Lung (tissue), 12 donors: Measurements from ENCODE around the gene CFAP74. TPM values are rescaled to one million over a fixed set of nuclear protein-coding genes. Genes with fewer than 3 reads are reported as not detected.

Experiments
- ATAC-seq: fragments of 200-7000 bp; cut with Tn5 transposase; one replicate; pipeline ENCODE4 v1.9.1; 2020; ENCODE audit warnings: moderate number of reproducible peaks; ENCODE audit not compliant: insufficient read depth, low FRiP score
- DNase-seq, 3 donors: peaks; one replicate each; pipeline ENCODE4 v3.0.0-alpha.2; 2013 to 2017
- H3K27ac ChIP-seq, 2 donors: one replicate each; pipeline ENCODE4 v1.5.1; 2013; ENCODE audit warnings: mild to moderate bottlenecking in 2 of 2, moderate library complexity in 2 of 2, control low read depth in 1 of 2, inconsistent platforms in 1 of 2, low read depth in 1 of 2, low read length in 1 of 2
- H3K27me3 ChIP-seq, 3 donors: one replicate each; pipeline ENCODE4 v1.5.1; 2013; ENCODE audit warnings: low read length in 2 of 3; ENCODE audit not compliant: control insufficient read depth in 3 of 3, insufficient read depth in 3 of 3
- H3K36me3 ChIP-seq, 4 donors: one replicate each; pipeline ENCODE4 v1.5.1; 2013; ENCODE audit warnings: low read length in 4 of 4, mild to moderate bottlenecking in 1 of 4, moderate library complexity in 1 of 4; ENCODE audit not compliant: control insufficient read depth in 4 of 4, insufficient read depth in 4 of 4
- H3K4me1 ChIP-seq, 5 donors: one replicate each; pipeline ENCODE4 v1.5.1; 2013; ENCODE audit warnings: low read length in 5 of 5, mild to moderate bottlenecking in 2 of 5, moderate library complexity in 1 of 5; ENCODE audit not compliant: control insufficient read depth in 5 of 5, insufficient read depth in 5 of 5
- H3K4me3 ChIP-seq: one replicate; pipeline ENCODE4 v1.5.1; 2013; ENCODE audit warnings: mild to moderate bottlenecking, control low read depth, moderate library complexity
- H3K9ac ChIP-seq, 2 donors: one replicate each; pipeline ENCODE4 v1.5.1; 2013; ENCODE audit warnings: low read length in 2 of 2, control low read depth in 1 of 2; ENCODE audit not compliant: insufficient read depth in 1 of 2
- H3K9me3 ChIP-seq, 4 donors: one replicate each; pipeline ENCODE4 v1.5.1; 2013; ENCODE audit warnings: low read length in 3 of 4, mild to moderate bottlenecking in 1 of 4, moderate library complexity in 1 of 4; ENCODE audit not compliant: control insufficient read depth in 4 of 4, insufficient read depth in 3 of 4
- WGBS, 2 donors: extraction: QIAGEN DNeasy Blood & Tissue Kit; methylation state at CpG; one replicate each; pipeline ENCODE4 v1.1.7; 2013; 5-methylcytosine and 5-hydroxymethylcytosine counted together
- polyA plus RNA-seq, 2 donors: library from polyadenylated mRNA; stranded (reverse); fragments of 200-250 nt; gene quantifications; one replicate each; pipeline ENCODE4 v1.2.1, GENCODE V29; 2013
- total RNA-seq, 2 donors: library from RNA; depleted of rRNA in 1 of 2; stranded (reverse); fragments of >200 nt in 1 of 2; gene quantifications; one replicate each; pipeline ENCODE4 v1.2.1, GENCODE V29; 2014 to 2021
- TF ChIP-seq, protein P1 (sequence below): IDR thresholded peaks from 2 replicates; pipeline ENCODE4 v1.5.1; 2012; ENCODE audit warnings: mild to moderate bottlenecking; ENCODE audit errors: control extremely low read depth, extremely low read depth
- donor health status: control.
- donor health status: control.
- donor health status: Bipolar disorder and iron deficiency.
- donor health status: healthy.
- donor health status: DM: yes; HTN: yes; CAD: no.

CFAP74 gene
- total and polyA plus RNA-seq, 4 donors = 3.1 to 20.8 (median 5.3) TPM

DNA sequence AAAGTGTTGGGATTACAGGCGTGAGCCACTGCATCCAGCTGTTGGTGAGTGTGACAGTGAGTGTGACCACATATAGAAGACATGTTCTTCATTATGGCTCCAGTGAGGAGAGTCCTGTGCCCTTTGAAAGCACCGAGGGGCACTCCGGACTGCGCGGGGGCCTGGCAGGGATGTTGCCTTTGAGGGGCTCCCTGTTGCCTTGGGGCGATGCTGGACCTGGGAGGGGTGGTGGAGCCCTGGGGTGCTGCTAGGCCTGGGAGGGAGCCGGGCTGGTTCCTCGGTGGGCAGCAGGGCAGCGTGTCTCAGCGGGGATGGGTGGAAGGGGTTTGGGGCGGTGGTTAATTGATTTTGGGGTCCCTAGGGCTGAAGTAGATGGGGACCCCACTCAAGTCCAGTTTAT lies 25.5 kb downstream of the CFAP74 start:
- Histone ChIP-seq H3K27ac (no peak overlapping the region), H3K36me3 (no peaks in the 10 kb centered on the region), H3K4me1 (no peaks in the 10 kb centered on the region), H3K4me3 (no peak overlapping the region), H3K9me3 (peaks cover 0 to 2% (median 0%) of the 10 kb centered on the region in 4 donors), H3K9ac (no peak overlapping the region), H3K27me3 (peaks cover 0 to 4% (median 0%) of the 10 kb centered on the region in 3 donors)
- WGBS, 2 donors = 80 to 92% methylated on average over 11 of the region's 11 CpGs
- no peak for ATAC-seq
- TF ChIP-seq, protein P1, sequence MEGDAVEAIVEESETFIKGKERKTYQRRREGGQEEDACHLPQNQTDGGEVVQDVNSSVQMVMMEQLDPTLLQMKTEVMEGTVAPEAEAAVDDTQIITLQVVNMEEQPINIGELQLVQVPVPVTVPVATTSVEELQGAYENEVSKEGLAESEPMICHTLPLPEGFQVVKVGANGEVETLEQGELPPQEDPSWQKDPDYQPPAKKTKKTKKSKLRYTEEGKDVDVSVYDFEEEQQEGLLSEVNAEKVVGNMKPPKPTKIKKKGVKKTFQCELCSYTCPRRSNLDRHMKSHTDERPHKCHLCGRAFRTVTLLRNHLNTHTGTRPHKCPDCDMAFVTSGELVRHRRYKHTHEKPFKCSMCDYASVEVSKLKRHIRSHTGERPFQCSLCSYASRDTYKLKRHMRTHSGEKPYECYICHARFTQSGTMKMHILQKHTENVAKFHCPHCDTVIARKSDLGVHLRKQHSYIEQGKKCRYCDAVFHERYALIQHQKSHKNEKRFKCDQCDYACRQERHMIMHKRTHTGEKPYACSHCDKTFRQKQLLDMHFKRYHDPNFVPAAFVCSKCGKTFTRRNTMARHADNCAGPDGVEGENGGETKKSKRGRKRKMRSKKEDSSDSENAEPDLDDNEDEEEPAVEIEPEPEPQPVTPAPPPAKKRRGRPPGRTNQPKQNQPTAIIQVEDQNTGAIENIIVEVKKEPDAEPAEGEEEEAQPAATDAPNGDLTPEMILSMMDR = no peak
- DNase-seq = no peak

DNA sequence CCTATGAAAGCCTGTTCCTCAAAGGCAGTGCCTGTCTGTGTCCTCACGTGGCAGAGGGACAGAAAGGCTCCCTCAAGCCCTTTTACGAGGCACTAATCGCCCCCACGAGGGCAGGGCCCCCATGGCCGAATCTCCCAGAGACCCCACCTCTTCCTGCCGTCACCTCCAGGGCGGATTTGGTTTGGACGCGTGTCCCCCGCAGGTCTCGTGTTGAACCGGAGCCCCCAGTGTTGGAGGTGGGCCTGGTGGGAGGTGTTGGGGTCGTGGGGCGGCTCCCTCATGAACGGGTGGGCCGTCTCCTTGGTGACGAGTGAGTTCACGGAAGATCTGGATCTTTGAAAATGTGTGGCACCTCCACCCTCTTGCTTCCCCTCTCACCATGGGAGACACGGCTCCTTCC lies 27.6 kb downstream of the CFAP74 start:
- TF ChIP-seq, protein P1 = no peak
- Histone ChIP-seq H3K9me3 (peaks cover 0 to 2% (median 0%) of the 10 kb centered on the region in 4 donors), H3K9ac (no peak overlapping the region), H3K4me1 (no peaks in the 10 kb centered on the region), H3K36me3 (no peaks in the 10 kb centered on the region), H3K27me3 (peaks cover 0 to 4% (median 0%) of the 10 kb centered on the region in 3 donors), H3K4me3 (no peak overlapping the region), H3K27ac (no peak overlapping the region)
- 82 to 88% methylated on average over 19 of the region's 19 CpGs for WGBS, 2 donors
- DNase-seq = no peak
- no peak for ATAC-seq

DNA sequence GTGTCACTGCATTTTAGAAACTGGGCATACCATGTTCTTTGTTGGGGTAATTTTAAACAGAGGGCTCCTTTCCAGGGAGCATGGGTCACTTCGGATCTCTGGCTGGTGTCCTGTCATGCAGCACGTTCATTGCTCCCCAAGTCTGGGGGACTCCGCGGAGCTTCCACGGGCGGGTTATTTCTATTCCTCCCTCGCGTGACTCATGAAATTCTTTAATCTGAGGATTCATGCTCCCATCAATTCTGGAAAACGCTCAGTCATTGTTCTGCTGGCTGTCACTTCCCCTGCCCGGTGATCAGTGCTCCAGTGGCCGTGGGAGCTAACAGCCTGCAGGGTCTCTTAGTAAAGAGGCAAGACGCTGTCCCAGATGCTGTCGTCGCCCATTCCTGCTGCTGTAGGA lies 28.1 kb downstream of the CFAP74 start:
- peaks cover 0 to 2% (median 0%) of the 10 kb centered on the region in 4 donors for H3K9me3 ChIP-seq
- peaks cover 0 to 6% (median 0%) of the 10 kb centered on the region in 3 donors for H3K27me3 ChIP-seq
- ATAC-seq (no peak), DNase-seq (no peak)
- H3K4me1 ChIP-seq = no peaks in the 10 kb centered on the region
- TF ChIP-seq, protein P1 = no peak
- H3K36me3 ChIP-seq = no peaks in the 10 kb centered on the region
- H3K27ac ChIP-seq = no peak overlapping the region
- H3K4me3 ChIP-seq = no peak overlapping the region
- 65 to 70% methylated on average over 14 of the region's 14 CpGs for WGBS, 2 donors
- H3K9ac ChIP-seq = no peak overlapping the region

DNA sequence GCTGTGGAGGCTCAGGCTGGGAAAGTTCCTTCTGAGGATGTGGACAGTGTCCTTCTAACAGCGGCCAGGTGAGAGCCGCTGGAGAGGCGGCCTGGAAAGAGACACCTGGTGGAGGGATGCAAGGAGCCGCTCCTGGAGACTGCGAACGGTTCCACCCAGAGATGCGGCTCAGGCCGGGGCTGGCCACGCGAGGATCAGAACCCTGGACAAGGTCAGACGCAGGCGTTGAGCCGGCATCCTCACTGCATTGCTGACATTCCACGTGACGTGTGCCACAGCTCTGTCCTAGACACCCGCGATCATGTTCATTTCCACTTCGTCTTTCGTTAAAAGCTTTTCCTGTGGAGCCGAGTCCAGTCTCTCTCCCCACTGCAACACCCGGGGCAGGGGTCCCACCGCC lies 28.8 kb downstream of the CFAP74 start:
- Histone ChIP-seq H3K4me1 (peaks cover 0 to 7% (median 0%) of the 10 kb centered on the region in 5 donors), H3K27me3 (peaks cover 0 to 6% (median 0%) of the 10 kb centered on the region in 3 donors), H3K36me3 (no peaks in the 10 kb centered on the region), H3K9me3 (peaks cover 0 to 2% (median 0%) of the 10 kb centered on the region in 4 donors), H3K4me3 (no peak overlapping the region), H3K27ac (no peak overlapping the region), H3K9ac (no peak overlapping the region)
- 75 to 82% methylated on average over 20 to 22 of the region's 22 CpGs for WGBS, 2 donors
- ATAC-seq (no peak), DNase-seq (no peak)
- TF ChIP-seq, protein P1 = no peak
